CD4-positive, alpha-beta T cell treated with Interleukin-10 for 1 hour (primary cell): ENCODE data around the gene DISC1.
"Not testable (repeated sequence)": the region's sequence is repeated elsewhere in the genome, so short reads cannot be mapped to it uniquely, and the experiment has no call there.

ENCODE experiments used
- DNase-seq: peaks from one replicate; pipeline ENCODE4 v3.0.0-alpha.2; 2020

Gene DISC1

DNA sequence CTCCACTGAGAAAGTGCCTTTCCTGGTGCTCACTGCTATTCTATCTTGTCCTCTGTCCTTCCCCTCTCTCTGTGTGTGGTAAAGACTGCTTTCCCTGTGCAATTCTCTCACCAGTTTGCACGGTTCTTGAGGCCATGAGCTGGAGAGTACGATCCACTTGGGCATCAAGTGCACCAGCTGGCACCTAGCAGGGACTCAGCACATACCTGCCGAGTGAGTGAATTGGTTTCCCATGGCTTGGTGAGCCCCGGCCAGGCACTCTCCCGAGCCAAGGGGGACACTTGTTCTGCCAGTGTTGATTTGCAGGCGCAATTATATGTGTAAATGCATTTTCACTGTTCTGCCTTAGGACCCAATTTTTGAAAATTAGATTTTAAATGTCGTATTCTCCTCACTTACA, 313.5 kb downstream of the DISC1 start:
- DNase-seq: no peak

DNA sequence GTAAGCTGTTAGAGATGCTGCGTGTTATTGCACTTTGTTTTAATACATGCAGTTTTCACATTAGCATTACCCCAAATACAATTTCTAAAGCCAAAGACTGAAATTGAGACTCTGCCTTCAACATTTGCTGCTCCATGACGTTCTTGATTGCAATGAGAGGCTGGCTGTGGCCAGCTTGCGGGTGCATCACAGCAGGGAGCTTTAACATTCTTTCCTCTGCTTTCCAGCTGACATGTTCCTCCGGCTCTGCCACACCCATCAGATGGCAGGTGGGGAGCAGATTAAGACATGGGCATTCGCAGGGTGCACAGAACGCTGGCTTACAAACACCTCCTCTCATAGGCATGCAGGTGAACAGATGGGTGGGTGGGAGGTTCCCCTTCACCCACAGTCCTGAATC, 314.1 kb downstream of the DISC1 start:
- DNase-seq: no peak

GRCh38 chr1:231943084-231943483, 316.5 kb downstream of the DISC1 start:
- no peak for DNase-seq

DNA sequence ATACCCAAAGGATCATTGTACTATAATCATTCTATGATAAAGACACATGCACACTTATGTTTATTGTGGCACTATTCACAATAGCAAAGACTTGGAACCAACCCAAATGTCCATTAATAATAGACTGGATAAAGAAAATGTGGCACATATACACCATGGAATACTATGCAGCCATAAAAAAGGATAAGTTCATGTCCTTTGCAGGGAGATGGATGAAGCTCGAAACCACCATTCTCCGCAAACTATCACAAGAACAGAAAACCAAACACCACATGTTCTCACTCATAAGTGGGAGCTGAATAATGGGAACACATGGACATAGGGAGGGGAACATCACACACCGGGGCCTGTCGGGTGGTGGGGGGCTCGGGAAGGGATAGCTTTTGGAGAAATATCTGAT, 321.5 kb downstream of the DISC1 start:
- DNase-seq: not testable (repeated sequence)

- no peak for DNase-seq
Measured at GRCh38 chr1:231949277-231950091, 322.9 kb downstream of the DISC1 start.

DNA sequence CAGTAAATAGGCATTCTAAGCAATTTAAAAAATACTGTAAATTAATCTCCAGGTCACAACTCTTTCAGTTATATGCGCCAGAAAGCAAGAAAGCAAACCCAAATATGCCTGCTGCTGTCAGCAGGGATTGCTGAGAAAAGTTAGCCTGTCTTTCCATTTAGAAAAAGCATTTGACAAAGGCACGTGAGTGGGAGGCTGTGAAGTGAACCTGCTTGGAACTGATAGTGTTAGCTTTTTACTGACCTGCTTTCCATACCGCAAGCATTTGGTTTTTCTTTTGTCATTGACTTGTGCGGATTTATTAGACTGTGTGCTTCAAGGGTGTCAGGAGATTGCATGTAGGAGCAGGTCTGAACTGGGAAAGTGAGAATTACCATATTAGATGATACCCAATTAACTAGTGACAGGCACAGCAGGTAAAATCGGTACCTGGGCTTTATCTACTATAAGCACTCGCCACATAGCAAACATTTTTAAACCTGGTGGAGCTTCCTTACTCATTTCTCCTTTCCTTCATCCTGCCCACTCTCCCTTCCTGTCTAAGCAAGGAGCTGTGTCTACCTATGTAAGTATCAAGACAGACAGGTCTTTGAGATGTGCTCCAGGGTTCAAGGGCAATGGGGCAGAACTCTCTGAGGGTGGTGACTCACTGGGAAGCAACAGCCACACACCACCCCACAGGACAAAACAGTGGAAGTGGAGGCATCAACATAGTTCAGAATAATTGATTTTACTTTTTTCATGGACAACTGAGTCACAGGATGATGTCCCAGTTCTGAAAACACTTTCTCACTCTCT, 323.9 kb downstream of the DISC1 start:
- DNase-seq: no peak

DNA sequence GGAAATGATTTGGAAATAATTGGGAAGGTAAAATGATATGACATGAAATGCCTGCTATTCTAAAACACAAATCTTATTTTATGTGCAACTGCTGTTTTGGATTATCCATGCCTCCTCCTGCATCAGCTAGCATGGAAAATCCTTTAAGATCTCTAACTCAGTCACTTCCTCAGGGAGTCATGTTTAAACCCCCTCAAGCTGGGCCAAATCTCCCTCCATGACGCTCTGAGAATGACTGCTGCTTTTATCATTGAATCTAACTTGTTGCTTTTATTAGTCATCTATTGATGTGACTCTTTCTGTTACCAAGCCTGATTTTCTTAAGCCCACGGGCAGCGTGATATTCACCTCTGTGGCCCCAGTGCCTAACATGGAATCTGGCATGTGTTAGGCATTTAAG, 324.8 kb downstream of the DISC1 start:
- no peak for DNase-seq

GRCh38 chr1:231952154-231952553, 325.6 kb downstream of the DISC1 start:
- no peak for DNase-seq

GRCh38 chr1:231953660-231954059, 327.1 kb downstream of the DISC1 start:
- DNase-seq: no peak

- DNase-seq: no peak
Measured at GRCh38 chr1:231954751-231955150, 328.2 kb downstream of the DISC1 start.

- DNase-seq: no peak
Measured at GRCh38 chr1:231957359-231957758, 330.8 kb downstream of the DISC1 start.

GRCh38 chr1:231958448-231958847, 331.9 kb downstream of the DISC1 start:
- no peak for DNase-seq

DNA sequence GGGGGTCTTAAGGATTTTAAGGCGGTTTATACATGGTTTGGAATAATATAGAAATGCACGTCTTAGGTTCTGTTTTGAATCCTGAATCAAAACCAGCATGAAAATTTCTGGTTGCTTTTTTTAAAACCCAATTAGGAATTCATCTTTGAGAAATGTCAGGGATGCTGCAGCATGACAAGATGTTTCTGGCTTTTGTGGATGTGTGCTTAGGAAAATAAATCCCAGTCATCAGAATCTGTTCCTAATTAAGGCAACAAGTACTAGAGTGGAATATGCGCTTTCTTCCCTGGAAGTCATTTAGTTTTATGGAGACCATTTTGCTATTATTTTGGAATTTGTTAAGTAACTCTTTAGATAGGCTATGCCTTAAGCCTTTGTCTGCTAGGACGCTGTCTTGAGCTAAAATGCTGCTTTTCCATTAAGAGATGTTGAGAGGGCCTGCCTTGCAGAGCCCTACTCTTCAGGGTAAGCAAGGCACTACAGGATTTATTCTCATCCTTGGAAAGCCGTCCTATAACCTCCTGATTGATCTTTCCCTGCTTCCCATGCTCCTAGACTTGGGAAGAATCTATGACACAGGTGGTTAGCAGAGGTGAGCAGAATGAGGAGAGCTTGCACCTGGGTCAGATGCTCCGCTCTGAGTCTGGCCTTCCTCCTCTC, 332.8 kb downstream of the DISC1 start:
- DNase-seq: no peak

- DNase-seq: not testable (repeated sequence)
Measured at GRCh38 chr1:231961801-231962200, 335.2 kb downstream of the DISC1 start.

DNA sequence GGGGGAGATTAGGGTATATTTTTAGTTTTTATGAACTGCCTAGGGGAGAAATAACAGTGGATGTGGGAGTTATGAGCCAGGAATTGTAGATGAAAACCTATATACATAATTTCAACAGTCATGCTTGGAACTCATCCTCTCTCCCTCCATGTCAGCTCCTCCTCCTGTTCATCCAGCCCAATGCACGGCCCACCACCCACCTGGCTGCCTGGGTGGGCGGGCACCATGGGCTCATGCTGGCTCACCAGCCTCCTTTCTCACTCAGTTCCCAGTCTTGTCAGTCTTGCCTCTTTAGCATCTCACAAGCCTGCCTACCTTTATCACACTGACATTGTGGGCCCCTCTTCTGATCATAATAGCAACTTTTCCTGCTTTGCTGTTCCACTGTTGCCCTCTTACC, 336.0 kb downstream of the DISC1 start:
- DNase-seq: no peak

- no peak for DNase-seq
Measured at GRCh38 chr1:231964241-231964640, 337.7 kb downstream of the DISC1 start.

GRCh38 chr1:231964961-231965360, 338.4 kb downstream of the DISC1 start:
- DNase-seq: no peak

DNA sequence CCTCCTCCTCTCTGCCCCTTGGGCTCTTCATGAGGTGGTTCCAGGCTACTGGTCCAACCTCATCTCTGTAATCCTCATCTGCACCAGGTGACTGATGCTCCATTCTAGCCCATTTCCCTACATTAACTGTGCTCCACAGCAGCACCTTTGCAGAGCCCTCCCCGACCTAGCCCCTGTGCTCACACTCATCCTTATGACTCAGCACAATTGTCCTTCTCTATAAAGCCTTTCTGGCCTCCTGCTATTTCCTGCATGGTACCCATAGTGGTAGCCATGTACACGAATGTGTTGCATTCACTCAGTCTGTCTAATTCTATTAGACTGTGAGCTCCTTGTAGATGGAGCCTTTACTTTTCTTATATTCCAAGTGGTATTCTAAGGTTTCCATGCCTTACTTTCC, 339.0 kb downstream of the DISC1 start:
- DNase-seq: no peak

DNA sequence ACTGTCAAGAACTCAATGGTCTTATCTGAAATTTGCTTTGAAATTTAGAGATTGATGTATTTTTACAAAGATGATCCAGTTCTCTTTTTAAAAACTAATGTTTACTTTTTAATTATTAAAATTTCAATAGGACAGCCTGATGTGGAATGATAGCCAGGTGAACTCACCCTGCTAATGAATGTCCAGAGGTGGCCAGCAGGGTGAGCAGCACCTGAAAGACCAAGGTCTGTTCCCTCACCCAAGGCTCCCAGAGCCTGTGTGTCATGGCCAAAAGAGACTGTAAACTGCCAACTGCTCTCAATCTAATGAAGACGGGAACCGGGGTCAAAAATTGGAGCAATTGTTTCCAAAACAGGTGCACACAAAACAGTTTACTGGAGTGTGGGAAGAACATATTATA, 340.4 kb downstream of the DISC1 start:
- no peak for DNase-seq

- no peak for DNase-seq
Measured at GRCh38 chr1:231969076-231969475, 342.5 kb downstream of the DISC1 start.

DNA sequence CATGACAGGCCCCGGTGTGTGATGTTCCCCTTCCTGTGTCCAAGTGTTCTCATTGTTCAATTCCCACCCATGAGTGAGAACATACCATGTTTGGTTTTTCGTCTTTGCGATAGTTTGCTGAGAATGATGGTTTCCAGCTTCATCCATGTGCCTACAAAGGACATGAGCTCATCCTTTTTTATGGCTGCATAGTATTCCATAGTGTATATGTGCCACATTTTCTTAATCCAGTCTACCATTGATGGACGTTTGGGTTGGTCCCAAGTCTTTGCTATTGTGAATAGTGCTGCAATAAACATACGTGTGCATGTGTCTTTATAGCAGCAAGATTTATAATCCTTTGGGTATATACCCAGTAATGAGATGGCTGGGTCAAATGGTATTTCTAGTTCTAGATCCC, 343.2 kb downstream of the DISC1 start:
- not testable (repeated sequence) for DNase-seq

DNA sequence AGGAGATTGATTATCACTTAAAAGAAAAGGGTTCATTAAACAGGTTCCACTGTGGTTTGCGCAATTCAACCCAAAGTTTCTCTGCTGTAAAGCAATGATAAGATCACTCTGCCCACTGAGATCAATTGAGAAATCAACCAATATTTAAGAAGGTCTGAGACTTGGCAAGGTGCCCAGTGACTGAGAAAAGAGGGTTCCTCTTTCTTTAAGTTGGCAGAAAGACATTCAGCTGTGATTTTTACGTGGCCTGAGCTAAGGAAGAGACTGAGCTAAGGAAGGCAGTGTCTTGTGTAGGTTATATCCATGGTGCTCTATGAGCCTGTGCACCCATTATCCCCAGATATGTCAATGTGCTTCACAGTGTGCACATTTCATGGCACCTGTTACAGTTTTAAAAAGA, 344.1 kb downstream of the DISC1 start:
- DNase-seq: no peak

- DNase-seq: no peak
Measured at GRCh38 chr1:231971397-231972110, 345.0 kb downstream of the DISC1 start.
